NB4 (cell line): ENCODE results near the gene AKT1S1.

Experiments used
- DNase-seq: peaks from one replicate; pipeline ENCODE4 v3.0.0; 2010; ENCODE audit warnings: low read depth
- H3K4me3 ChIP-seq: one replicate; pipeline ENCODE4 v1.5.1; 2011; ENCODE audit warnings: mild to moderate bottlenecking, low read depth, low read length, moderate library complexity
- MYC ChIP-seq: IDR thresholded peaks from 2 replicates; pipeline ENCODE4 v1.6.1; 2011; ENCODE audit warnings: low read depth, low read length
- POLR2A ChIP-seq: IDR thresholded peaks from 2 replicates; pipeline ENCODE4 v1.6.1; 2011; ENCODE audit warnings: mild to moderate bottlenecking; ENCODE audit not compliant: insufficient read length; ENCODE audit errors: extremely low read depth
- TF ChIP-seq, protein P1 (sequence below): IDR thresholded peaks from 2 replicates; pipeline ENCODE4 v1.6.1; 2011; ENCODE audit warnings: low read depth, low read length
- TF ChIP-seq, protein P2 (sequence below): IDR thresholded peaks from one replicate; pipeline ENCODE4 v1.5.1; 2012; ENCODE audit warnings: low read depth, low read length

AKT1S1 gene

DNA sequence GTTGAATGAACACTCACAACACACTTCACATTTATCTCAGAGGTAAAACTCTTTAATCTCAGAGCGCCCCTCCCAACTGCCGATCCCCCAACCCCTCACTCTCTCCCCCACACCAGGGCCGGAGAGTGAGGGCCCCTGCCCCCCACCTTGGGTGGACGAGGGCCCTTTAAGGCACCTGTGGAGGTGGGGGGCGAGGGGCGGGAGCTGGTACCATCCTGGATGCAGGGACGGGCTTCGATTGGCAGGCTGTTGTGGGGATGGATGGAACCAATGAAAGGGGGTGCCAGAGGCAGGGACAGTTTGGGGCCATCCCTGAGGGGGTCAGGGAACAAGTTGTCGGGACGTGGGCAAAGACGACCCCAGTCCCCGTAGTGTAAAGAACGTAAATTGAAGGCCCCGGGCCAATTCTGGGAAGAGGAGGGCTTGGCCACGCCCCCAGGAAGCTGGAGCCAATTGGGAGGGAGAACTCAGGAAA, 8.1 kb downstream of the AKT1S1 start:
- H3K4me3 ChIP-seq = no peak overlapping the region
- no peak for DNase-seq
- TF ChIP-seq, protein P1, sequence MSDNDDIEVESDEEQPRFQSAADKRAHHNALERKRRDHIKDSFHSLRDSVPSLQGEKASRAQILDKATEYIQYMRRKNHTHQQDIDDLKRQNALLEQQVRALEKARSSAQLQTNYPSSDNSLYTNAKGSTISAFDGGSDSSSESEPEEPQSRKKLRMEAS = no peak
- TF ChIP-seq POLR2A = no peak
- TF ChIP-seq, protein P2, sequence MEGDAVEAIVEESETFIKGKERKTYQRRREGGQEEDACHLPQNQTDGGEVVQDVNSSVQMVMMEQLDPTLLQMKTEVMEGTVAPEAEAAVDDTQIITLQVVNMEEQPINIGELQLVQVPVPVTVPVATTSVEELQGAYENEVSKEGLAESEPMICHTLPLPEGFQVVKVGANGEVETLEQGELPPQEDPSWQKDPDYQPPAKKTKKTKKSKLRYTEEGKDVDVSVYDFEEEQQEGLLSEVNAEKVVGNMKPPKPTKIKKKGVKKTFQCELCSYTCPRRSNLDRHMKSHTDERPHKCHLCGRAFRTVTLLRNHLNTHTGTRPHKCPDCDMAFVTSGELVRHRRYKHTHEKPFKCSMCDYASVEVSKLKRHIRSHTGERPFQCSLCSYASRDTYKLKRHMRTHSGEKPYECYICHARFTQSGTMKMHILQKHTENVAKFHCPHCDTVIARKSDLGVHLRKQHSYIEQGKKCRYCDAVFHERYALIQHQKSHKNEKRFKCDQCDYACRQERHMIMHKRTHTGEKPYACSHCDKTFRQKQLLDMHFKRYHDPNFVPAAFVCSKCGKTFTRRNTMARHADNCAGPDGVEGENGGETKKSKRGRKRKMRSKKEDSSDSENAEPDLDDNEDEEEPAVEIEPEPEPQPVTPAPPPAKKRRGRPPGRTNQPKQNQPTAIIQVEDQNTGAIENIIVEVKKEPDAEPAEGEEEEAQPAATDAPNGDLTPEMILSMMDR = no peak
- no peak for TF ChIP-seq MYC

DNA sequence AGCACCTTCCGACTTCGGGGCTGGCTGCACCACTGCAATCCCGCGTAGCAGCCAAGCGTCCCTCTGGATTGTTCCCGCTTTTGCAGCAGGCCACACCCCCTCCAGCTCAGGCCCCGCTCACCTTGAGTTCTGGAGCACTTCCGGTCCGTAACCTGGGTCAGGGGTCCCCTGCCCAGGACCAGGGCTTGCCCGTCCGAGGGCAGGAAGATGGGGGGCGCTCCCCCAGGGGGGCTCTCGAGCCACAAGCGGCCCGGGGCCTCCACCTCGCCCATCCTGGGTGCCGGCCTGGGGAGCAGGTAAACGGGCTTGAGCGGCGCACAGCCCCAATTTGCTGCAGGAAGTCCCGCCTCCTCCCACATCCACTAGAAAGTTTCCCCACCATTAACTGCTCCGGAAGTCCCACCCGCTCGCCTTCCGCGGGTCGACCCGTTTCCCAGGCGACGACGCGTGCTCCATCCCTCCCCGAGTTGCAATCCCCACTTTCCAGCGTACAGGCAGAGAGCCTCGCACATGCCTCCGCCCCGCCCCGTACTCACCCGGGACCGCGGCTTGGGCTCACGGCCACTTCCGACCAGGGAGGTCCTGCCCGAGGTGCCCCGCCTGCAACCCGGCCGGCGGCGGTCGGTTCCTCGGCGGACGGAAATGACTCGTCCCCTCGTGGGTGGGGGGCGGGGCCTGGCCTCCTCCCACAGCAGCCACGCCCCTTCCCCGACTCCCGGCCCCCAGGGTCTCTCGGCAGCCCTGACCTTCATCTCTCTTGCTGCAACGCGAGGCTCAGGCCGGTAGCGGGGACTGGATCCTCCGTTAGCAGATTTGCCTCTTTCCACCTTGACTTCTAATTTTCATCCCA, 10.0 kb downstream of the AKT1S1 start, which contains the start of gene PNKP:
TSS of gene PNKP (minus strand) at position 644 of the 850 bp plus-strand sequence. CDS start at position 272, 372 bp downstream.
- peak within 1 kb of the TSS; percentile 79 for H3K4me3 ChIP-seq
- peak; percentile 72 for TF ChIP-seq POLR2A
- TF ChIP-seq, protein P2 = no peak
- TF ChIP-seq MYC = peak; percentile 22
- TF ChIP-seq, protein P1 = peak; percentile 56; the same call in 1 of the 2 replicates
- peak; percentile 93 for DNase-seq

DNA sequence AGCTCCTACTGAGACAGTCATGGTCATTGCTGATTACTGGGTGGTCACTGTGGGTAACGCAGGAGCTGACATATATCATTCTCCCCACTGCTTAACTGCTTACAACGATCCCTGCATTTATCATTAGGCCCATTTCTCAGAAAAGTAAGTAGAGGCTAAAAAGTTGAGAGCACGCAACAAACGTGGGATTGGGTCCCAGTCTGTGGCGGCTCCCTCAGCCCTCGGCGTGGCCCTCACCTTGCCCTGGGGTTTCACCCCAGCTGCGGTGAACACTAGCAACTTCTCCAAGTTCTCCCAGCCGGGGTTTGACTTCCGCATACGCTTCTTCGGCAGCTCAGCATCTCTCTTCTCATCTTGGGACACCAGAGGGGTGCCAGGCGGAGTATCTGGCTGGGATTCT, 12.3 kb downstream of the AKT1S1 start:
- no peak for DNase-seq
- no peak overlapping the region for H3K4me3 ChIP-seq
- TF ChIP-seq, protein P1 = no peak
- TF ChIP-seq, protein P2 = no peak
- TF ChIP-seq POLR2A (no peak), MYC (no peak)

DNA sequence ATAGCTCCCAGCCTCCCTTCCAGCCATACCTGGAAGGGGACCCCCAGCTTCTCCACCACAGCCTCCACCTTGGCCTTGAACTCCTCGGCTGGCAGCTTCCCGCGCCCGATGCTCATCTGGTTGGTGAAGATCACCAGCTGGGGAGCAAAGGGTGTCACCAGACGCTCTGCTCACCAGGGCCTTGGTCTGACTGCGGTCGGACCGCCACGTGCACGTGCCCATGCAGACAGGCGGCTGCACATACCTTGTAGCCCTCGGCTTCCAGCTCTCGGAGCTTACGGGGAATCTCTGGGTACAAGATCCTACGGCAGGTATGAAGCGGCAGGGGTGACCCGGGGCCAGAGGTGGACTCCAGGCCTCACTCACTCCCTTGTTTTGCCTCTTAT, 13.2 kb downstream of the AKT1S1 start:
- no peak overlapping the region for H3K4me3 ChIP-seq
- TF ChIP-seq, protein P2 = no peak
- no peak for TF ChIP-seq POLR2A
- TF ChIP-seq, protein P1 = no peak
- DNase-seq = no peak

DNA sequence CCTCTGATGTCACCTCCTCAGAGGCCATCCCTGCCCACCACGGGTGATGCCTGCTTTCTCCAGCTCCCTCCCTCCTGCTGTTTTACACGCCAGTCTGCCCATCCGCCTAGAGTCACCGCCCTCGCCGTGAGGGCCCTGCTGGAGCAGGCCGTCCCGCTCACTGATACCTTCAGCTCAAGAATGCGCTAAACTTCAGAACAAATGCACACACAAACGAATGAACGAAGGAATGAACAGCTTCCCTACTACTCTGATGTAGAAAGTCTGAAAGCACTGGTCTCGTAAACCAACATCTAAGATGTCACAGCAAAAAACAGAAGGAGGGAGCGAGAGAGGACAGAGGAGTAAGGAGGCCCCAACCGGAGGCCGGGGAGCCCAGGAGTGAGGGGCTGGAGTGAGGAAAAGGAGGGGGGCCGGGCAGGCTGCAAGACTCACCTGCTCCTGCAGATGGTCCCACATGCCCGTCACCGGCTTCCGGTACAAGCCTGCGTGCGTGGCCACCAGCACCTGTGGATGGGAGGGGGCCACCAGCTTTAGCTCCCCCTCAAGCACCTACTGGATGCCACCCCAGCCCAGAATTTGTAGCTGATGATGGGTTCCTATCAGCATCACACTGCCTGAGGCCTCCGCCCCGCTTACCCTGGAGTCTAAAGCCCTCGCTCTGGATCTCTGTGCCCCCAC, 13.8 kb downstream of the AKT1S1 start:
- no peak for DNase-seq
- no peak overlapping the region for H3K4me3 ChIP-seq
- TF ChIP-seq POLR2A = no peak
- TF ChIP-seq, protein P2 = no peak
- TF ChIP-seq, protein P1 = no peak
- TF ChIP-seq MYC = no peak
